Activated T-helper 1 cell treated with anti-CD3 and anti-CD28 coated beads, Interleukin-2, amount 50 U/mL, for 16 hours (primary cell): ENCODE data around the gene SGMS2.

Experiments
- DNase-seq, 2 donors: peaks; one replicate each; pipeline ENCODE4 v3.0.0-alpha.2; 2020; ENCODE audit warnings: low read depth in 1 of 2, low spot score in 1 of 2

The SGMS2 gene

GRCh38 chr4:107824350-107825071 lies at the start of gene SGMS2:
SGMS2 (plus strand) TSS chr4:107824932; CDS start chr4:107895554, 70,622 bp downstream.
- peak in 1 of 2 donors; percentile 13 for DNase-seq

GRCh38 chr4:107777890-107778289 lies 46.8 kb upstream of the SGMS2 start:
- DNase-seq, result no peak

DNA sequence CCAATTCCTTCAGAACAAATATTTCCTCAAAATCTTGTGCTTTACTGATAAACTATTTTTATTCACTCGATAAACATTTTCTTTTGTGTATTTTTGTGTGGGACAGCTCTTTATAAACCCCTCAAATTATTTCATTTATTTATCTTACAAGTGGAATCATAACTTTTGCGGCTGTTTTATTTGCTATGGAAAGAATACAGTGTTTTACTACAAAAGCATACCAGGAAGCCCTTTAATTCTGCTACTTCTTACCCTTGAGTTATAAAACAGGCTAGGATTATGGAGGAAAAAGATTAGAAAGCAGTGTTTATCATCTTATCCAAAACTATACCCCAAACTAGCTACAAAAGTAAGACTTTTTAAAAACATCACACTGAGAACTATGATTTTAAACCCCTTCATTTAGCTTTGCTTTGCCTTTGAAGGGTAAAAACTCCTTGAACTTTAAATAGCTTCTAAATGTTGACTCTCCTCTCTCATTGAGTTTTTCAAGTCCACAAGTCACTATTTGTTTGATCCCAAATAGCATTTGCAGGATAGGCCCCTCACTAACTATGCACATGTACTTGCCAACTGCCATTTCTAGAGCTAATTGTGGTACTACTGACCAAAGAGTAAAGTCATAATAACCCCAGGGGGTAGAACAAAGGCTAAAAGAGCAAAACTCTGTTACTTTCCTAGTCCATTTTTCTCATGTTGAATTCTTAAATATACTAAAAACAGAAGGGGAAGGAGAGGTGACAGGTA lies 45.8 kb upstream of the SGMS2 start:
- DNase-seq, result no peak

GRCh38 chr4:107780665-107781064 lies 44.1 kb upstream of the SGMS2 start:
- no peak for DNase-seq

DNA sequence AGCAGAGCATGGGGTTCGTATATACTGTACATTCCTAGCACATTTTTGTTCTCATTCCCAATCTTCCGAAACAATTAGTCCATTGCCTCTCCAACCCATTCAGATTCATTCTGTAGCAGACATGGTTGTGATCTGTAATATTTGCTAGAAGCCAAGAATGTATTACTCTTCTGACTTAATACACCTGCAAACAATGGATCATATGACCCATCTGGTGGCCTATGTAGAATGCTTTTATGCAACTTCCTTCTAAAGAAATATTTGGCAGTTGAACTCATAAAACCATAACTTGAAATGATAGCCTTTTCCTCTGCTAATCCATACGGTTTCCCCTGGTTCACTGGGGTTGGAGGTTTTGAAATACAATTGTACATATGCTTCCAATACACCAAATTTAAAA lies 32.8 kb upstream of the SGMS2 start:
- no peak for DNase-seq

DNA sequence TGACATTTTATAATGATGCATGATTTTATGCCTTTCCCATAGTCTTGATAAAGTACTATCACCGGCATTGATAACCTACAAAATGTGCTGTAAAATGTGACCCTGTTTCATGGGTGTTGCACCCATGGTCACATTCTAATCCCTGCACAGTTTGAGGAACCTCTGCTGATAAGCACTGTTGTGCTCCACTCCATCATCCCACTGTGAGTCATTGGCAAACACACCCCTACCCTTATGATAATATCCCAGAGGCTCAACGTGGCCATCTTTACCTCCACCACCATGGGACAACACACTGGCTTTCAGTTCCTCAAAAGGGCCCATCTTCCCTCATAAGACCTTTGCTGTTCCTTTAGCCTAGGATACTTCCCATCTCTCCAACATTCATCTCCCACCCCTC lies 32.0 kb upstream of the SGMS2 start:
- no peak for DNase-seq

DNA sequence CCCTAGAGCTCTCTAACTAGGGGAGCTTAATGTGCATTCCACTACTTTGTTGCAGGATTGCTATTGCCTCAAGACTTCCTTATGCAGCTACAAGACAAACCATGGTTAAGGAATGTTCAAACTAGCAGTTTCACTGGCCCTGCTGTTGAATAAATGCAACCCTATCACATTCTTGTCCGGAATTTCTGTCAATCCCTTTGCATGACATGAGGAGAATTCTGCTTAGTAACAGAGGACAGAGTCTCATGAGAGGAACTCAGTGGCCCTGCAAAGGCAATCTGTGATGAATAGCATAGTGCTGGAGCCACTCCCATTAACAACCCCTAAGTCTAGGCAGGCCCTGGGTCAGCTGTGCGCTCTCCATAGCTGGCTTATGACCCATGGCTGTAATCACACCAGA lies 30.7 kb upstream of the SGMS2 start:
- DNase-seq, result no peak

- no peak for DNase-seq
Observed at GRCh38 chr4:107799669-107800450, 24.9 kb upstream of the SGMS2 start.

- no peak for DNase-seq
Observed at GRCh38 chr4:107800706-107801105, 24.0 kb upstream of the SGMS2 start.

DNA sequence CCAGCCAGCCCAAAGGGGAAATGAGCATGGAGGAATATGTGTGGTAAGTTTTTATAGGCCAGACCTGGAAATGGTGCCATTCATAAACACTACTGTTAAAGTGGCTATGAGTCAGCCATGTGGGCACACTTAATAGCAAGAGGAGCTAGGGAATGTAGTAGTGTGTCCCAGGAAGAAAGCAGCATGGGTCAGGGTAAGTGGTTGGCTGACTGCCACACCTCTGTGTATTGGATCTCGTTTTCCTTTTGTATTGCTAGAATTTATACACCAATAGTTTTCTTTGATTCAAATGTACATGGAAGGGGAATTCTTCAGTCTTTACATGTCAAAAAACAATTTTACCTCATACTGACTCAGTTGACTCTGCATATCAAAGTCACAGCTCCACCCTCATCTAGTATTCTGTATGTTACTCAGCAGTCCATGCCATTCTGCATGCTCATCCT lies 22.9 kb upstream of the SGMS2 start:
- DNase-seq, result no peak

DNA sequence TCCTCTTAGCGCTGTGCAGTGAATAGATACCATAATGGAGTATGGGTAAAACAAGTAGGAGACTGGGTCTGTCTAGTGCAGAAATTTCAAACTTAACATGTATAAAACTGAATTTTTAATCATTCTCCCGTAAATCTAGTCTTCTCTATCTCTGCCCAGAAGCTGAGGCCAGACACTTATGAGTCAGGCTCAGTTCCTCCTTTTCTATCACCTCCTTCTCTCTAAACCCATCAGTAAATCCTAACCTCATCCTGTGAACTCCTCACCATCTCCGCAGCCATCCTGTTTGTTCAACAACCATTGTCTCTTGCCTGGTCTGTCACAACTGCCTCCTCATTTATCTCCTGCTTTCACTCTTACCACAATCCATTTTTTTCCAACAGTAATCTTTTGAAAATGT lies 19.8 kb upstream of the SGMS2 start:
- no peak for DNase-seq

GRCh38 chr4:107806196-107806595 lies 18.5 kb upstream of the SGMS2 start:
- DNase-seq, result no peak

DNA sequence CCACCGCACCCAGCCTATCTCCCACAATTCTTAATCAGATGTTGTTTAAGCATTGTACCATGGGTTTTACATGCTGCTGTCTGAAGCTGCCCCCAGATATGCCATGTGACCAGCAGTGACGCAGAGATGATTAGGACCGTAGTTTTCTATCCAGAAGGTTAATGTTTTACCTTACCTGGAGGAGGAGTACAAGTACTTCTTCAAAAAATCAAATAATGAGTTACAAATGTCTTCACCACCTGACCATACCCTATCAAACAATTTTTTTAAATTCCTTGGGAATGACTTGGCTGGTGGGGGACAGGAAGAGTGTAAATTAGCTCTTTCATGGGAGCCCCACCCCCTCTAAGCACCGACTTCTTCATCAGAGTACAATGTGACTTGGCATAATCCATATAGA lies 16.2 kb upstream of the SGMS2 start:
- no peak for DNase-seq

DNA sequence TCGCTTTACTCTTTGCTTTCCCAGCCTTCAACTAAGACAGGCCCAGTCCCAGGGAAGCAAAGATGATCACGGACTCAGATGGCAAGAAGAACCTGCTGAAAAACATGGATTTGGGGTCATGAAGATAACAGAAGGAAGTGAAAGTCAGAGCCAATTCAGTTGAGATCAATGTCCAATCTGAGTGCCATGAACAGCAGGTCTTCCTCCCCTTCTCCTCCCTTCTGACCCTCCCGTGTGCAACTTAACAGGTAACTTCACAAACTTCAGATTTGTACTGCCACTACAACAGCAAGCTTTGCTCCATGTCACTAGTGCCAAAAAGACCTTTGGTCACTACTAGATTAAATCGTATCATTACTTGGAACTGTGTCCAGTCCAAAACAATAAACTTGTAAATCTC lies 15.5 kb upstream of the SGMS2 start:
- no peak for DNase-seq

- no peak for DNase-seq
Observed at GRCh38 chr4:107814758-107815157, 10.0 kb upstream of the SGMS2 start.

DNA sequence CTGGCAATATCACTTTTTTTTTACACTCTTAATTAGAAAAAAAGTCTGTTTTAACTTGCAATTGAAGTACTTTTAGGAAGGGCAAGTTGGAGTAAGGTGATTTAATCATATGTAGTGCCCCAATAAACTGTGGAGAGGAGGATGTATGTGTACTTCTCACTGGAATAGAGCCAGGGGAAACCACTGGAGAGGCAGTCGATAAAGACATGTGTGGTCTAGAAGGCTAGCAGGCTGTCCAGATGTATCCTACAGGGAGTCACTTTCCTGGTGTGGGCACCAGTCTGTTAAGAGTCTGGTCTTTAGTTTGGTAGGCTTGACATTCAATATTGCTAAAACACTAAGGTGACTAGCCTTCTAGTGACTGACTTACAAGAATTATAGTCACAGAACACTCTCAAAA lies 9.6 kb upstream of the SGMS2 start:
- no peak for DNase-seq

- no peak for DNase-seq
Observed at GRCh38 chr4:107818301-107818910, 6.3 kb upstream of the SGMS2 start.

- DNase-seq, result no peak
Observed at GRCh38 chr4:107823870-107824349, 822 bp upstream of the SGMS2 start.

DNA sequence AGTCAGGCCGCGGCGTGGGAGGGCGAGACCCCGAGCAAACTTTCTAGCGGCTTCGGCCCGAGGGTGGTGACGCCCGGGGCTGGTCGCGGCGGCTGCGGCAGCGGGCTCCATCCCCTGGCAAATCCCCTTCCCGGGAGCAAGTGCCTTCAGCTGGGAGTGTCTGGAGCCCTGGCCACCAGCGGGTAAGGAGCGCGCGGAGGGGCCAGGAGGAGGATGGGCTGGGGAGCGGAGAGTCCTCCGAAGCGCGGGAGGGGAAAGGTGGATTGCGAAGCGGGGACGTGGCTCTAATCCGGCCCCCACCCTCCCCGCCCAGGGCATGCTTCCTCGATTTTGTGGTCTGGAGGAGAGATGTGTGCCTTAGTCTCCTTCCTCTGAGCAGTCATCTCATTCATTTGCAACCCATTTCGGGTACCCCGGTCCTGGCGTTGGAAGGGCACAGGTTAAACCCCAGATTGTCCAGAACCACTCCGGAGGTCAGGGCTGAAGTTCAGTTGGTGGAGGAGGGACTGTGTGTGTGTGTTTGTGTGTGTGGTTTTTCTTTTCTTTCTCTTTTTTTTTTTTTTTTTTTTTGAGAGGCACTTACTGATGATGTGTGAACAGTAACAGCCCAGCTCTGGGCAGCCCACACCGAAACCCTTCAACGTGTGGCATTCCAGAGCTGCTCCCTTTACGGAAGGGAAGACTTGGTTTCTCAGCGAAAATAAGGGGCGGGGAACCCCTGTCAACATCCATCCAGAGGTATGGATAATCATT lies 516 bp downstream of the SGMS2 start:
- DNase-seq, result no peak

GRCh38 chr4:107826421-107826980 lies 1.8 kb downstream of the SGMS2 start:
- no peak for DNase-seq
